Tibial nerve (tissue), 4 donors: ENCODE results near the gene PIK3CB. TPM values are rescaled to one million over a fixed set of nuclear protein-coding genes. Genes with fewer than 3 reads are reported as not detected.
"Not testable (repeated sequence)": the region's sequence is repeated elsewhere in the genome, so short reads cannot be mapped to it uniquely, and the experiment has no call there.

ENCODE experiments used
- DNase-seq, 2 donors: peaks; one replicate each; pipeline ENCODE4 v3.0.0-alpha.2; 2019; ENCODE audit warnings: low spot score in 2 of 2
- H3K27ac ChIP-seq, 4 donors: fragments of 200-600 bp; sonication (generic) in 3 of 4; one replicate each; pipeline ENCODE4 v1.5.1; 2017 to 2019; ENCODE audit warnings: mild to moderate bottlenecking in 1 of 4
- H3K27me3 ChIP-seq, 2 donors: fragments of 200-600 bp; sonication (generic) in 1 of 2; one replicate each; pipeline versions ENCODE4 v1.5.1 to v1.6.0; 2017 to 2019
- H3K36me3 ChIP-seq, 3 donors: fragments of 200-600 bp; sonication (generic); one replicate each; pipeline ENCODE4 v1.5.1; 2018 to 2019
- H3K4me1 ChIP-seq, 4 donors: fragments of 200-600 bp; sonication (generic) in 3 of 4; one replicate each; pipeline ENCODE4 v1.5.1; 2017 to 2019
- H3K4me3 ChIP-seq, 4 donors: fragments of 200-600 bp; sonication (generic) in 3 of 4; one replicate each; pipeline ENCODE4 v1.5.1; 2017 to 2019; ENCODE audit warnings: mild to moderate bottlenecking in 1 of 4, moderate library complexity in 1 of 4
- H3K9me3 ChIP-seq, 4 donors: fragments of 200-600 bp; sonication (generic) in 3 of 4; one replicate each; pipeline ENCODE4 v1.5.1; 2017 to 2019
- CTCF ChIP-seq, 5 experiments: fragments of 200-600 bp in 3 of 5; fragments of 450-650 bp in 2 of 5; sonication (generic) in 3 of 5; IDR thresholded peaks; one replicate each; pipeline ENCODE4 v1.5.1; 2016 to 2019; ENCODE audit warnings: antibody characterized with exemption in 5 of 5, mild to moderate bottlenecking in 3 of 5, moderate library complexity in 2 of 5
- EP300 ChIP-seq, 2 donors: sonication (generic); formaldehyde crosslinking; IDR thresholded peaks; one replicate each; pipeline ENCODE4 v1.6.1; 2017; ENCODE audit warnings: antibody characterized with exemption in 2 of 2, mild to moderate bottlenecking in 1 of 2
- POLR2A ChIP-seq, 2 donors: fragments of 450-650 bp; IDR thresholded peaks; one replicate each; pipeline ENCODE4 v1.6.1; 2017; ENCODE audit warnings: antibody characterized with exemption in 2 of 2, mild to moderate bottlenecking in 2 of 2, moderate library complexity in 2 of 2
- WGBS, 2 donors: methylation state at CpG; one replicate each; pipeline ENCODE4 v1.1.5; 2018; 5-methylcytosine and 5-hydroxymethylcytosine counted together
- total RNA-seq, 4 donors: library from RNA; depleted of rRNA; stranded (reverse); fragments of >200 nt; gene quantifications; one replicate each; pipeline ENCODE4 v1.1.0, GENCODE V29; 2016

The PIK3CB gene
- total RNA-seq, 4 donors from 2014 or later, result 11.2 to 32.1 (median 27.2) TPM

- DNase-seq, result no peak
- no peak for TF ChIP-seq EP300 (IDR thresholded peaks at IDR 0.05)
- no peak for TF ChIP-seq POLR2A (IDR thresholded peaks at IDR 0.05)
- TF ChIP-seq CTCF (IDR thresholded peaks at IDR 0.05), result no peak
- WGBS, 2 donors, result 78 to 81% methylated on average over 3 of the region's 3 CpGs
Observed at GRCh38 chr3:138817695-138818094, 17.0 kb downstream of the PIK3CB start.

GRCh38 chr3:138812806-138813205 lies 21.9 kb downstream of the PIK3CB start:
- no peaks in the 10 kb centered on the region for H3K27me3 ChIP-seq
- 93 to 97% methylated on average over 2 of the region's 2 CpGs for WGBS, 2 donors
- no peak overlapping the region for H3K27ac ChIP-seq
- H3K36me3 ChIP-seq, result no peaks in the 10 kb centered on the region
- peaks cover 0 to 2% (median under 1%) of the 10 kb centered on the region in 4 donors for H3K4me1 ChIP-seq
- DNase-seq, result no peak
- no peak for TF ChIP-seq POLR2A (IDR thresholded peaks at IDR 0.05)
- TF ChIP-seq CTCF (IDR thresholded peaks at IDR 0.05), result no peak
- no peak for TF ChIP-seq EP300 (IDR thresholded peaks at IDR 0.05)
- H3K9me3 ChIP-seq, result no peaks in the 10 kb centered on the region
- no peak overlapping the region for H3K4me3 ChIP-seq

More at GRCh38 chr3:138817695-138818094, 17.0 kb downstream of the PIK3CB start:
- no peak overlapping the region for H3K4me3 ChIP-seq
- H3K36me3 ChIP-seq, result no peaks in the 10 kb centered on the region
- peaks cover 0 to 10% (median 4%) of the 10 kb centered on the region in 4 donors for H3K4me1 ChIP-seq
- H3K27ac ChIP-seq, result no peak overlapping the region
- no peaks in the 10 kb centered on the region for H3K27me3 ChIP-seq
- no peaks in the 10 kb centered on the region for H3K9me3 ChIP-seq

DNA sequence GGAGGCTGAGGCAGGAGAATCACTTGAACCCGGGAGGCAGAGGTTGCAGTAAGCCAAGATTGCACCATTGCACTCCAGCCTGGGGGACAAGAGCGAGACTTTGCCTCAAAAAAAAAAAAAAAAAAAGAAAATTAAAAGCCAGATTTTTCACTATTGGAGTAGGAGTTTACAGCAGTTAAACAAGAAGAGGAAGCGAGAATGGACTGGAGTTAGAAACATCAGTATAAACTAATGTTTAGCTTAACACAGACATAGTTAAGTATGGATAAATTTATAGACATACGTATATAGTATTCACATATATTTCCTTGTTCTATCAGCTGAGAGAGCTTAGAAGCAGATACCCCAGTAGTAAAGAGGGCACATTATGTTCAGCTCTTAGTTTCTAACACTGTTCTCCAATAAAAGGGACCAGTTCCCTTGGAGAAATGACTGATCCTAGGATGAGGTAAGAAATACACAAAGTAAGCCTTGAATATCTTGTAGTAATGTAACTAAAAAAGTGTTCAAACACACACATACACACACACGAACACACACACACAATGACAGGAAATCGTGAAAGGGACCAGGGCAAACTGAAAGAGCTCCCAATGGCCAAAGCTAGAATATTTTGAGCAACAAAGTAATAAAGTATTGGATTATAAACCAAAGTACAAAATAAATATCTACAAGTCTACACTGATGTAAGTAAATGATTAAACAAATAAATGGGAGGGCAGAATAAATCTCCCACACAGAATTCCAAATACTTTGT lies 25.1 kb downstream of the PIK3CB start:
- WGBS, 2 donors, result 79 to 85% methylated on average over 6 of the region's 6 CpGs
- no peaks in the 10 kb centered on the region for H3K27me3 ChIP-seq
- no peak overlapping the region for H3K27ac ChIP-seq
- H3K9me3 ChIP-seq, result no peaks in the 10 kb centered on the region
- TF ChIP-seq POLR2A (IDR thresholded peaks at IDR 0.05), result no peak
- no peak for TF ChIP-seq EP300 (IDR thresholded peaks at IDR 0.05)
- peaks cover 0 to 7% (median 0%) of the 10 kb centered on the region in 3 donors for H3K36me3 ChIP-seq
- no peaks in the 10 kb centered on the region for H3K4me1 ChIP-seq
- no peak overlapping the region for H3K4me3 ChIP-seq
- DNase-seq, result no peak

DNA sequence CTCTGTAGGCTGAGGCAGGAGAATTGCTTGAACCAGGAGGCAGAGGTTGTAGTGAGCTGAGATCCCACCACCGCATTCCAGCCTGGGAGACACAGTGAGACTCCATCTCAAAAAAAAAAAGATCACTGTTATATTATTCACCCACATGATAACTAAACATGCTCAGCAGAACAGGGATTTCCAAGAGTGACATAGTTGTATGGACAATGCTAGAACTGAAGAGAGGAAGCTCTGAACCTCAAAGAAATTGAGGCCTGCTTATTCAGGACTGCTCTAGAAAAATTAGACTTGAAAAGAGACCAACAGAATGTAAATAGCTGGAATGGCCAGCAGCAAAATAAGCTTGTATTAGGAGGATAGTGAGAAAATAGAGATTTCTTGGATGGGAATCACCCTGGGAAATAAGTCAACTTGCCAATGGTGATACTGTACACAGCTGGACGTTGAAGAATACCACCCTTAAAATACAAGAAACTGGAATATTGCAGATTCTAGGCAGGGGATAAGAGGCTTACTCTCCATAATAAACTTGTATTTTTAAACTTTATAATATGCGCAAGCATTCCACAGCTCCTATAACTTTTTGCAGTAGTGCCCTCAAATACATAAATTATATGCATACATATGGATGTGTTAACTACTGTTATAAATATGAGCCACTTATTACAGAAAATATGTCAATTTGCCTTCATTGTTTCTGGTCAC lies 28.2 kb downstream of the PIK3CB start:
- 73 to 78% methylated on average over 3 of the region's 3 CpGs for WGBS, 2 donors
- TF ChIP-seq POLR2A (IDR thresholded peaks at IDR 0.05), result no peak
- no peak for TF ChIP-seq EP300 (IDR thresholded peaks at IDR 0.05)
- no peak for TF ChIP-seq CTCF (IDR thresholded peaks at IDR 0.05)
- H3K4me3 ChIP-seq, result no peak overlapping the region
- H3K9me3 ChIP-seq, result no peaks in the 10 kb centered on the region
- no peaks in the 10 kb centered on the region for H3K4me1 ChIP-seq
- H3K27me3 ChIP-seq, result no peaks in the 10 kb centered on the region
- H3K36me3 ChIP-seq, result peaks cover 0 to 7% (median 0%) of the 10 kb centered on the region in 3 donors
- no peak for DNase-seq
- no peak overlapping the region for H3K27ac ChIP-seq

DNA sequence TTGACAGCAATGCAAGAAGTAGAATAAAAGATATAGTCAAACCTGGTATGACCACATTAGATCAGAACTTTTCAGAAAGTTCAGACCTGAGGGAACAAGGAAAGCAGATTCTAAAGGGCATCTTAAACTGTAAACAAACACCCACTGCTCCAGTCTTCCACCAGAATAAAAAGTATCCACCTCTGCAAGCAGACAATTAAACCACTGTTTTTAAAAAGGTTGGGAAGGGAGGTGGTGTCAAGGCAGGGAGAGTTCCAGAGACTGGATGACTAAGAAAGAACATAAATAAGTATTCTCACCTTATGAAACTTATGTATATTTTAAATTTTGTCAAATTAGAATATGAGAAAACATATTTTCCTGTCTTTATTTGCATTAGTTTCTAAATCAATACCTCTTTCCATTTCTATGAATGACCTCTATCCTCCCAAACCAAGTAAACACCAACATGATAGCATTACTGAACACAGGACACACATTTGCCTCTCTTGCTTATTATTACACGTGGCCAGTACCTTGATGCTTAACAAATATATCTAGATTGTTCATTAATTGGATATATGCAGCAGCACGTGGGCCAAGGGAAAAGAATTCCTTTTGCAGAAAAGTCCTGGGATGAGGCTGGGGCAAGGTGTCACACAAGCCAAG lies 31.6 kb downstream of the PIK3CB start:
- DNase-seq, result no peak
- Histone ChIP-seq H3K36me3 (peaks cover 0 to 7% (median 0%) of the 10 kb centered on the region in 3 donors), H3K27ac (no peak overlapping the region), H3K4me1 (peaks cover 0 to 5% (median 0%) of the 10 kb centered on the region in 4 donors), H3K9me3 (no peaks in the 10 kb centered on the region), H3K27me3 (no peaks in the 10 kb centered on the region), H3K4me3 (no peak overlapping the region)
- WGBS, 2 donors, result 74 to 81% methylated on average over 2 of the region's 2 CpGs
- no peak for TF ChIP-seq EP300 (IDR thresholded peaks at IDR 0.05)
- no peak for TF ChIP-seq POLR2A (IDR thresholded peaks at IDR 0.05)

DNA sequence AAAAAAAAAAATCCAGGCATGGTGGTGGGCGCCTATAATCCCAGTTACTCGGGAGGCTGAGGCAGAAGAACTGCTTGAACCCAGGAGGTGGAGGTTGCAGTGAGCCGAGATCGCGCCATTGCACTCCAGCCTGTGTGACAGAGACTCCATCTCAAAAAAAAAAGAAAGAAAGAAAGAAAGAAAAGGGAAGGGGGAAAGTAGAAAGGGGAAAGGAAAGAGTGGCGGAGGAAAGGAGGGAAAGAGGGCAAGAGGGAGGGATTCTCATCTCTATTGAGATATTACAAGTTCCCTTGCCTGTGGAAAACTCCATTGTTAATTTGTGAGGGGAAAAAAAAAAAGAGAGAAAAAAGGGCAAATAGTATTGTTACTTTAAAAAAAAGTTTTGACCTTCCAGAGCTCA lies 32.5 kb downstream of the PIK3CB start:
- not testable (repeated sequence) for H3K9me3 ChIP-seq, H3K4me3 ChIP-seq, H3K27me3 ChIP-seq, H3K36me3 ChIP-seq, H3K27ac ChIP-seq, DNase-seq, H3K4me1 ChIP-seq
- WGBS, 2 donors, result 96% methylated on average over 6 of the region's 6 CpGs
